GM10266 (cell line): ENCODE results near the gene ACSF2.

ENCODE experiments used
- DNase-seq: peaks from one replicate; pipeline ENCODE4 v3.0.0; 2012; ENCODE audit errors: extremely low spot score
- CTCF ChIP-seq: IDR thresholded peaks from 2 replicates; pipeline ENCODE4 v1.5.1; 2012; ENCODE audit warnings: mild to moderate bottlenecking, low read depth; ENCODE audit not compliant: control insufficient read depth, insufficient read depth; ENCODE audit errors: missing control alignments

Gene ACSF2

GRCh38 chr17:50420419-50421112 lies 5.5 kb upstream of the ACSF2 start:
- TF ChIP-seq CTCF: no peak
- DNase-seq: no peak

GRCh38 chr17:50421308-50422051 lies 4.5 kb upstream of the ACSF2 start:
- TF ChIP-seq CTCF: no peak
- peak; percentile 55 for DNase-seq

- TF ChIP-seq CTCF: no peak
Observed at GRCh38 chr17:50422738-50423137, 3.3 kb upstream of the ACSF2 start.

GRCh38 chr17:50423553-50424159 lies 2.4 kb upstream of the ACSF2 start:
- DNase-seq: no peak
- TF ChIP-seq CTCF: no peak

More at GRCh38 chr17:50422738-50423137, 3.3 kb upstream of the ACSF2 start:
- DNase-seq: no peak

- TF ChIP-seq CTCF: no peak
- no peak for DNase-seq
Observed at GRCh38 chr17:50424246-50424995, 1.6 kb upstream of the ACSF2 start.

GRCh38 chr17:50424996-50425681 lies 879 bp upstream of the ACSF2 start:
- no peak for DNase-seq
- TF ChIP-seq CTCF: no peak
